Measurements from ENCODE around the gene ROBO4. TPM values are rescaled to one million over a fixed set of nuclear protein-coding genes. Genes with fewer than 3 reads are reported as not detected.

Gene ROBO4
- total and polyA plus RNA-seq, 2 donors (not counting 1 experiment from before 2014, with no cell fraction given): not detected

GRCh38 chr11:124937336-124937935 lies 39.8 kb upstream of the ROBO4 start:
- ATAC-seq (ENCODE audit: low read depth): no peak
- POLR2A ChIA-PET: no interaction called here
- no peak overlapping the region for H2AFZ ChIP-seq (ENCODE audit: insufficient read depth, low read depth, low read length, poor library complexity, severe bottlenecking)
- Mint-ChIP-seq H3K27me3 (peaks cover 19% of the 10 kb centered on the region), H3K9me3 (ENCODE audit: insufficient read depth) (no peaks in the 10 kb centered on the region), H3K4me1 (no peaks in the 10 kb centered on the region), H3K4me3 (no peak overlapping the region), H3K27ac (no peak overlapping the region)
- no peaks in the 10 kb centered on the region for H4K20me1 ChIP-seq (ENCODE audit: control insufficient read depth, insufficient read depth, low read length, poor library complexity, severe bottlenecking)
- no peak overlapping the region for H3K4me3 ChIP-seq (ENCODE audit: control extremely low read depth in 1 of 5, extremely low read depth in 1 of 5, insufficient read depth in 1 of 5, low read depth in 2 of 5, low read length in 4 of 5)
- peaks cover 0 to 8% (median 4%) of the 10 kb centered on the region in 3 donors for H3K9me3 ChIP-seq (ENCODE audit: control extremely low read depth in 1 of 3, control insufficient read depth in 2 of 3, insufficient read depth in 1 of 3, low read length in 2 of 3)
- H3K79me2 ChIP-seq (ENCODE audit: control insufficient read depth, insufficient read depth, low read length): no peaks in the 10 kb centered on the region
- no peak overlapping the region for H3K9ac ChIP-seq (ENCODE audit: low read length)
- CTCF ChIA-PET: no interaction called here
- no peaks in the 10 kb centered on the region for H3K4me1 ChIP-seq (ENCODE audit: control insufficient read depth in 2 of 2, insufficient read depth in 2 of 2, low read length in 2 of 2)
- peaks cover 0 to 24% (median 5%) of the 10 kb centered on the region in 4 experiments for H3K27me3 ChIP-seq (replicated peaks in 1 of 4; ENCODE audit: control extremely low read depth in 1 of 4, control insufficient read depth in 3 of 4, insufficient read depth in 4 of 4, low read length in 3 of 4)
- intact Hi-C loops (cut with micrococcal nuclease): no loop called here
- H3K36me3 ChIP-seq (replicated peaks in 1 of 2; ENCODE audit: control extremely low read depth in 1 of 2, control insufficient read depth in 1 of 2, extremely low read depth in 1 of 2, insufficient read depth in 2 of 2, low read length in 1 of 2): no peaks in the 10 kb centered on the region
- TF ChIP-seq EZH2 (IDR thresholded peaks at IDR 0.05; ENCODE audit: borderline replicate concordance, insufficient read depth, low read depth, low read length, poor library complexity, severe bottlenecking) (no peak), CTCF (IDR thresholded peaks at IDR 0.05) (no peak)
- no peak overlapping the region for H3K27ac ChIP-seq (ENCODE audit: low read length in 2 of 2)
- H3K4me2 ChIP-seq (replicated peaks; ENCODE audit: low read depth, low read length, poor library complexity, severe bottlenecking): no peak overlapping the region
- no peak for DNase-seq
- 73% methylated on average over 2 of the region's 3 CpGs for WGBS (ENCODE audit: insufficient coverage)
